H9 (cell line): ENCODE results near the gene VNN1. TPM values are rescaled to one million over a fixed set of nuclear protein-coding genes. Genes with fewer than 3 reads are reported as not detected.
"Not testable (repeated sequence)": the region's sequence is repeated elsewhere in the genome, so short reads cannot be mapped to it uniquely, and the experiment has no call there.

Experiments used
- DNase-seq: peaks from one replicate; pipeline ENCODE4 v3.0.0-alpha.2; 2017
- H2AFZ ChIP-seq: one replicate; pipeline ENCODE4 v1.6.1; 2013; ENCODE audit warnings: mild to moderate bottlenecking, low read length, control low read depth, moderate library complexity
- H2AK5ac ChIP-seq: 2 replicates; pipeline ENCODE4 v1.6.1; 2013; ENCODE audit warnings: low read length, control low read depth, mixed read lengths; ENCODE audit not compliant: insufficient read length
- H2BK120ac ChIP-seq: one replicate; pipeline ENCODE4 v1.6.1; 2013; ENCODE audit warnings: low read depth, mild to moderate bottlenecking, low read length, control low read depth, inconsistent platforms; ENCODE audit not compliant: poor library complexity, severe bottlenecking
- H2BK12ac ChIP-seq: 2 replicates; pipeline ENCODE4 v1.6.1; 2013; ENCODE audit warnings: low read length, control low read depth, mixed read lengths, low read depth; ENCODE audit not compliant: insufficient read length
- H2BK15ac ChIP-seq: 2 replicates; pipeline ENCODE4 v1.6.1; 2013; ENCODE audit warnings: low read depth, low read length, control low read depth
- H2BK20ac ChIP-seq: one replicate; pipeline ENCODE4 v1.6.1; 2013; ENCODE audit warnings: low read depth, mild to moderate bottlenecking, low read length, control low read depth, inconsistent platforms; ENCODE audit not compliant: poor library complexity, severe bottlenecking
- H2BK5ac ChIP-seq: 2 replicates; pipeline ENCODE4 v1.6.1; 2013; ENCODE audit warnings: low read length, control low read depth, mixed read lengths; ENCODE audit not compliant: insufficient read length
- H3K14ac ChIP-seq: 2 replicates; pipeline ENCODE4 v1.6.1; 2013; ENCODE audit warnings: low read length, control low read depth; ENCODE audit not compliant: insufficient read depth
- H3K18ac ChIP-seq: 2 replicates; pipeline ENCODE4 v1.6.1; 2013; ENCODE audit warnings: low read depth, mild to moderate bottlenecking, mixed read lengths, low read length, control low read depth; ENCODE audit not compliant: insufficient read length
- H3K23ac ChIP-seq: 2 replicates; pipeline ENCODE4 v1.6.1; 2013; ENCODE audit warnings: low read length, control low read depth, mixed read lengths, low read depth; ENCODE audit not compliant: insufficient read length
- H3K23me2 ChIP-seq: 2 replicates; pipeline ENCODE4 v1.6.1; 2013; ENCODE audit warnings: low read depth, mild to moderate bottlenecking, mixed read lengths, low read length, control low read depth; ENCODE audit not compliant: insufficient read length, poor library complexity, severe bottlenecking
- H3K27ac ChIP-seq: 2 replicates; pipeline ENCODE4 v1.5.1; 2013; ENCODE audit warnings: low read length, control low read depth, mixed read lengths, low read depth; ENCODE audit not compliant: insufficient read length
- H3K27me3 ChIP-seq: 2 replicates; pipeline ENCODE4 v1.6.1; 2013; ENCODE audit warnings: low read length, control low read depth, inconsistent platforms; ENCODE audit not compliant: insufficient read depth
- H3K4ac ChIP-seq: 2 replicates; pipeline ENCODE4 v1.6.1; 2013; ENCODE audit warnings: low read depth, mild to moderate bottlenecking, control low read depth, inconsistent platforms, low read length, moderate library complexity
- H3K4me1 ChIP-seq: 2 replicates; pipeline ENCODE4 v1.6.1; 2013; ENCODE audit warnings: low read length, control low read depth, inconsistent platforms; ENCODE audit not compliant: insufficient read depth
- H3K4me2 ChIP-seq: 2 replicates; pipeline ENCODE4 v1.6.1; 2013; ENCODE audit warnings: low read length, control low read depth, mixed read lengths; ENCODE audit not compliant: insufficient read length, insufficient read depth
- H3K56ac ChIP-seq: 2 replicates; pipeline ENCODE4 v1.6.1; 2013; ENCODE audit warnings: low read depth, mild to moderate bottlenecking, mixed read lengths, low read length, control low read depth; ENCODE audit not compliant: insufficient read length
- H3K79me1 ChIP-seq: 2 replicates; pipeline ENCODE4 v1.6.1; 2013; ENCODE audit warnings: low read depth, mild to moderate bottlenecking, moderate library complexity, low read length, control low read depth, inconsistent platforms; ENCODE audit not compliant: insufficient read depth, poor library complexity, severe bottlenecking
- H3K79me2 ChIP-seq: 2 replicates; pipeline ENCODE4 v1.6.1; 2013; ENCODE audit warnings: low read length, control low read depth, inconsistent platforms; ENCODE audit not compliant: insufficient read depth
- H3K9ac ChIP-seq: 2 replicates; pipeline ENCODE4 v1.6.1; 2013; ENCODE audit warnings: low read length, control low read depth, mixed read lengths; ENCODE audit not compliant: insufficient read length; ENCODE audit errors: extremely low read depth
- H3K9me3 ChIP-seq: one replicate; pipeline ENCODE4 v1.6.1; 2013; ENCODE audit warnings: low read depth, low read length, inconsistent platforms; ENCODE audit not compliant: control insufficient read depth
- H3T11ph ChIP-seq: one replicate; pipeline ENCODE4 v1.6.1; 2013; ENCODE audit warnings: mild to moderate bottlenecking, low read length, control low read depth, inconsistent platforms
- H4K20me1 ChIP-seq: one replicate; pipeline ENCODE4 v1.6.1; 2013; ENCODE audit not compliant: control insufficient read depth, insufficient read length, insufficient read depth
- H4K5ac ChIP-seq: 2 replicates; pipeline ENCODE4 v1.6.1; 2013; ENCODE audit warnings: low read depth, mild to moderate bottlenecking, mixed read lengths, low read length, control low read depth; ENCODE audit not compliant: insufficient read length
- H4K8ac ChIP-seq: replicated peaks from 2 replicates; pipeline ENCODE4 v1.6.1; 2013; ENCODE audit warnings: low read length, control low read depth, mixed read lengths, low read depth; ENCODE audit not compliant: insufficient read length
- H4K91ac ChIP-seq: 2 replicates; pipeline ENCODE4 v1.6.1; 2013; ENCODE audit warnings: low read depth, mild to moderate bottlenecking, moderate library complexity, mixed read lengths, low read length, control low read depth; ENCODE audit not compliant: insufficient read length
- H3K27ac Mint-ChIP-seq, 3 experiments: 2 replicates in 2 of 3; 3 replicates in 1 of 3; pipeline ENCODE4 v1.8.0; 2020 to 2021; ENCODE audit warnings: mixed read lengths in 3 of 3, mild to moderate bottlenecking in 1 of 3, moderate library complexity in 1 of 3
- H3K27me3 Mint-ChIP-seq: 2 replicates; pipeline ENCODE4 v1.8.0; 2021; ENCODE audit warnings: low read depth, mild to moderate bottlenecking, moderate library complexity, mixed read lengths
- H3K36me3 Mint-ChIP-seq, 3 experiments: 2 replicates in 2 of 3; 3 replicates in 1 of 3; pipeline ENCODE4 v1.8.0; 2020 to 2021; ENCODE audit warnings: low read depth in 3 of 3, mixed read lengths in 3 of 3; ENCODE audit not compliant: insufficient read depth in 1 of 3
- H3K4me1 Mint-ChIP-seq, 2 experiments: 2 replicates each; pipeline ENCODE4 v1.8.0; 2020; ENCODE audit warnings: mixed read lengths in 2 of 2
- H3K4me3 Mint-ChIP-seq, 2 experiments: 2 replicates in 1 of 2; 3 replicates in 1 of 2; pipeline ENCODE4 v1.8.0; 2020 to 2021; ENCODE audit warnings: mild to moderate bottlenecking in 2 of 2, mixed read lengths in 2 of 2, moderate library complexity in 1 of 2
- H3K9me3 Mint-ChIP-seq, 2 experiments: 2 replicates in 1 of 2; 3 replicates in 1 of 2; pipeline ENCODE4 v1.8.0; 2020; ENCODE audit warnings: mild to moderate bottlenecking in 2 of 2, mixed read lengths in 2 of 2, moderate library complexity in 1 of 2
- WGBS: extraction: QIAGEN DNeasy Blood & Tissue Kit; methylation state at CpG from one replicate; pipeline ENCODE4 v1.1.7; 2013; ENCODE audit warnings: missing lambda C conversion rate, low lambda C conversion rate, mixed read lengths; ENCODE audit not compliant: insufficient read length; ENCODE audit errors: extremely low coverage; 5-methylcytosine and 5-hydroxymethylcytosine counted together
- total RNA-seq: library from RNA; stranded (reverse); gene quantifications from 2 replicates; pipeline ENCODE4 v1.2.1, GENCODE V29; 2021
- TF ChIP-seq, protein P1 (sequence below): fragments of 200-600 bp; sonication (generic); conservative IDR thresholded peaks from 3 replicates; pipeline ENCODE4 v1.8.0; 2021; ENCODE audit warnings: antibody characterized with exemption, mild to moderate bottlenecking

The VNN1 gene
- total RNA-seq, 1 experiment from 2014 or later, result not detected

GRCh38 chr6:132683543-132683942, 30.3 kb downstream of the VNN1 start:
- TF ChIP-seq, protein P1, sequence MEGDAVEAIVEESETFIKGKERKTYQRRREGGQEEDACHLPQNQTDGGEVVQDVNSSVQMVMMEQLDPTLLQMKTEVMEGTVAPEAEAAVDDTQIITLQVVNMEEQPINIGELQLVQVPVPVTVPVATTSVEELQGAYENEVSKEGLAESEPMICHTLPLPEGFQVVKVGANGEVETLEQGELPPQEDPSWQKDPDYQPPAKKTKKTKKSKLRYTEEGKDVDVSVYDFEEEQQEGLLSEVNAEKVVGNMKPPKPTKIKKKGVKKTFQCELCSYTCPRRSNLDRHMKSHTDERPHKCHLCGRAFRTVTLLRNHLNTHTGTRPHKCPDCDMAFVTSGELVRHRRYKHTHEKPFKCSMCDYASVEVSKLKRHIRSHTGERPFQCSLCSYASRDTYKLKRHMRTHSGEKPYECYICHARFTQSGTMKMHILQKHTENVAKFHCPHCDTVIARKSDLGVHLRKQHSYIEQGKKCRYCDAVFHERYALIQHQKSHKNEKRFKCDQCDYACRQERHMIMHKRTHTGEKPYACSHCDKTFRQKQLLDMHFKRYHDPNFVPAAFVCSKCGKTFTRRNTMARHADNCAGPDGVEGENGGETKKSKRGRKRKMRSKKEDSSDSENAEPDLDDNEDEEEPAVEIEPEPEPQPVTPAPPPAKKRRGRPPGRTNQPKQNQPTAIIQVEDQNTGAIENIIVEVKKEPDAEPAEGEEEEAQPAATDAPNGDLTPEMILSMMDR, result no peak
- Histone ChIP-seq H3K79me2 (no peaks in the 10 kb centered on the region), H3K27me3 (no peaks in the 10 kb centered on the region), H2AK5ac (no peak overlapping the region), H3K27ac (no peak overlapping the region), H2BK12ac (no peak overlapping the region), H2BK120ac (no peak overlapping the region), H4K20me1 (no peaks in the 10 kb centered on the region), H3K79me1 (no peaks in the 10 kb centered on the region), H3K18ac (no peak overlapping the region), H3K23me2 (no peaks in the 10 kb centered on the region), H3K14ac (no peak overlapping the region), H3K4ac (no peak overlapping the region), H2BK5ac (no peak overlapping the region), H2AFZ (no peak overlapping the region), H3K9ac (no peak overlapping the region), H4K8ac (no peak overlapping the region), H3T11ph (no peak overlapping the region), H3K4me1 (no peaks in the 10 kb centered on the region), H3K23ac (no peak overlapping the region), H3K9me3 (no peaks in the 10 kb centered on the region), H4K91ac (no peak overlapping the region), H3K56ac (no peak overlapping the region), H2BK15ac (no peak overlapping the region), H4K5ac (no peak overlapping the region), H3K4me2 (no peak overlapping the region), H2BK20ac (no peak overlapping the region)
- Mint-ChIP-seq H3K27me3 (no peaks in the 10 kb centered on the region), H3K36me3 (no peaks in the 10 kb centered on the region), H3K4me1 (peaks cover 7 to 9% of the 10 kb centered on the region in 2 experiments; a peak in 3 of 4 replicates), H3K27ac (peak overlapping the region in 1 of 3 experiments; percentile 79; a peak in 1 of 7 replicates), H3K9me3 (no peaks in the 10 kb centered on the region), H3K4me3 (no peak overlapping the region)
- no CpG with 5 or more reads among the region's 6 CpGs for WGBS
- no peak for DNase-seq

DNA sequence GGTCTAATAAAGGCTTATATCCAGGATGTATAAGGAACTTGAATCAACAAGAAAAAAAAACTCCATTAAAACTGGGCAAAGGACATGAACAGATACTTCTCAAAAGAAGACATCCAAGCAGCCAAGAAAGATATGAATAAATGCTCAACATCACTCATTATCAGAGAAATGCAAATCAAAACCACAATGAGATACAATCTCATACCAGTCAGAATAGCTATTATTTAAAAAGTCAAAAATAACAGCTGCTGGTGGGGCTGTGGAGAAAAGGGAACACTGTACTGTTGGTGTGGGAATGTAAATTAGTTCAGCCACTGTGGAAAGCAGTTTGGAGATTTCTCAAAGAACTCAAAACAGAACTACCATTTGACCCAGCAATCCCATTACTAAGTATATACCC, 34.8 kb downstream of the VNN1 start:
- not testable (repeated sequence) for H4K91ac ChIP-seq, H3K23me2 ChIP-seq, H2BK12ac ChIP-seq, H2BK120ac ChIP-seq, H3K18ac ChIP-seq, H4K8ac ChIP-seq, H3K4me1 Mint-ChIP-seq, H3K9me3 ChIP-seq, H3K14ac ChIP-seq, DNase-seq, H3K4me1 ChIP-seq, H3K27ac Mint-ChIP-seq, H3K4ac ChIP-seq, H4K5ac ChIP-seq, H3T11ph ChIP-seq, H2BK20ac ChIP-seq, H3K27me3 ChIP-seq, H2BK15ac ChIP-seq, H3K4me3 Mint-ChIP-seq, H2BK5ac ChIP-seq, H3K4me2 ChIP-seq, H3K27me3 Mint-ChIP-seq, H3K27ac ChIP-seq, H2AK5ac ChIP-seq, H2AFZ ChIP-seq, H3K79me1 ChIP-seq, H3K36me3 Mint-ChIP-seq, H3K9me3 Mint-ChIP-seq, H3K56ac ChIP-seq, H3K9ac ChIP-seq, H3K23ac ChIP-seq, H4K20me1 ChIP-seq, H3K79me2 ChIP-seq
